ENCODE data around the gene C6orf15.

Gene C6orf15

DNA sequence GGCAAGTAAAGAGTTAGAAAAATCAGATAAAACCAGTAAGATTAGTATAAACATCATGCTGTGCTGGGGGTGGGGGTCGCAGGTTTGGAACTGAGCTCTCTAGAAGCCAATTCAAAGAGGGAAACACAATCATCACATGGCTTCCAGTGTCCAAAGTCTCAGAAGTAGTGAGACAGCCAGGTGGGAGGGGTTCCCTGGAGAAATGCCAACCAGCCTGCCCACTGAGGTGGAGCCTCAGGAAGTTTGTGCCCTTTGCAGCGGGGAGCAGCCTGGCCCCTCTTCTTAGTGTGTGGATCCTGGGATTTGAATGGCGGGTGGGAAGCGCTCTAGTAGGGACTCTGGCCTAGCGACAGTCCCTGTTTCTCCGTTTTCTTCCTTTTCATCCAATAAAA is 21.4 kb downstream of the C6orf15 start:
- TF ChIP-seq, protein P1, sequence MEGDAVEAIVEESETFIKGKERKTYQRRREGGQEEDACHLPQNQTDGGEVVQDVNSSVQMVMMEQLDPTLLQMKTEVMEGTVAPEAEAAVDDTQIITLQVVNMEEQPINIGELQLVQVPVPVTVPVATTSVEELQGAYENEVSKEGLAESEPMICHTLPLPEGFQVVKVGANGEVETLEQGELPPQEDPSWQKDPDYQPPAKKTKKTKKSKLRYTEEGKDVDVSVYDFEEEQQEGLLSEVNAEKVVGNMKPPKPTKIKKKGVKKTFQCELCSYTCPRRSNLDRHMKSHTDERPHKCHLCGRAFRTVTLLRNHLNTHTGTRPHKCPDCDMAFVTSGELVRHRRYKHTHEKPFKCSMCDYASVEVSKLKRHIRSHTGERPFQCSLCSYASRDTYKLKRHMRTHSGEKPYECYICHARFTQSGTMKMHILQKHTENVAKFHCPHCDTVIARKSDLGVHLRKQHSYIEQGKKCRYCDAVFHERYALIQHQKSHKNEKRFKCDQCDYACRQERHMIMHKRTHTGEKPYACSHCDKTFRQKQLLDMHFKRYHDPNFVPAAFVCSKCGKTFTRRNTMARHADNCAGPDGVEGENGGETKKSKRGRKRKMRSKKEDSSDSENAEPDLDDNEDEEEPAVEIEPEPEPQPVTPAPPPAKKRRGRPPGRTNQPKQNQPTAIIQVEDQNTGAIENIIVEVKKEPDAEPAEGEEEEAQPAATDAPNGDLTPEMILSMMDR (conservative IDR thresholded peaks at IDR 0.05; ENCODE audit: control insufficient read depth, insufficient read depth, low read depth, low read length): no peak
- no peak overlapping the region for H3K4me3 ChIP-seq (ENCODE audit: control insufficient read depth, low read depth, low read length)
- no peak for DNase-seq (ENCODE audit: low read depth)

DNA sequence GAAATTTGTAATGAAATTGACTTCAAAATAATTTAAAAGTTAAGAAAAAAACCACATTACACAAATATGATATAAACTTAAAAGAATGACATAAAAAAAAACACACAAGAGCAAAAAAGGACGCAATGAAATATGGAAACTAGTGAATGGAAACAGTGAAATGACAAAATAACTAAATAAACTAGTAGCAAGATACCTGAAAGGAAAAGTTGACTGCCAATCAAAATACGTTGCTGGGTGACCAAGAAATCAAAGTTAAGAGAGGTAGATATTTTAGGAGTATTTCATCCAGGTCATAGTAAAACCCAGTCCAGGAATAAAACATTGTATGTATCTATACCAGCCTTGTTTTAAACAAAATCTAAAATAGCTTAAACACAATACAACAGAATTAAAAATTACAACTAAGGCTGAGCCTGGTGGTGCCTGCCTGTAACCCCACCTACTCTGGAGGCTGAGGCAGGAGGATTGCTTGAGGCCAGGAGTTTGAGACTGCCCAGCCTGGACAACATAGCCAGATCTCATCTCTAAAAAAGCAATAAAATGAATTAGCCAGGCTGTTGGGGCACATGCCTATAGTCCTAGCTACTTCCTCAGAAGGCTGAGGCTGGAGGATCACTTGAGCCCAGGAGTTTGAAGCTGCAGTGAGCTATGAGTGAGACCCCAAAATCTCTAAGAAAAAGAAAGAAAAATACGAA is 22.0 kb downstream of the C6orf15 start:
- H3K4me3 ChIP-seq (ENCODE audit: control insufficient read depth, low read depth, low read length): no peak overlapping the region
- TF ChIP-seq, protein P1 (conservative IDR thresholded peaks at IDR 0.05; ENCODE audit: control insufficient read depth, insufficient read depth, low read depth, low read length): no peak
- no peak for DNase-seq (ENCODE audit: low read depth)

DNA sequence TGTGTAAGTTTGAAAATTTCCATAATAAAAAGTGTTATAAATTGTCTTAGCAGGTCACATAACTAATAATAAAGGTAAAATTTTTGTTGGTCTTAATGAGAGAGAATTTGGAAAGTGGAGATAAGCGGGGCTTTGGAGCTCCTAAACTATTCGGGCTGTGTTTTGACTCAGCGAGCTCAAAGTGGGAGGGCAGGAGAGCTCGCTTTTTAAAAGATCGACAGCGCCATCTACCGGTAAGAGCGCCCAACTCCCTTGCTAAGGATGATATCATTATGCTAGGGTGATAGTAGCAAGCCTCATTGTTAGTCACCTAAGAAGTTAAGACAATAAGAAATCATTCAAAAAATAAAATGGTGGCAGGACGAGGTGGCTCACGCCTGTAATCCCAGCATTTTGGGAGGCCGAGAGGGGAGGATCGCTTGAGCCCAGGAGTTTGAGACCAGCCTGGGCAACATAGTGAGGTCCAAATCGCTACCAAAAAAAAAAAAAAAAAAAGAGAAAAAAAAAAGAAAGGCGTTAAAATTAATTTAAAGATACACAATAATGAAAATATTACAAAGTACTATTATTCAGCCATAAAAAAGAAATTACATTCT is 24.8 kb downstream of the C6orf15 start:
- TF ChIP-seq, protein P1 (conservative IDR thresholded peaks at IDR 0.05; ENCODE audit: control insufficient read depth, insufficient read depth, low read depth, low read length): peak; percentile 70
- no peak overlapping the region for H3K4me3 ChIP-seq (ENCODE audit: control insufficient read depth, low read depth, low read length)
- DNase-seq (ENCODE audit: low read depth): peak; percentile 88

DNA sequence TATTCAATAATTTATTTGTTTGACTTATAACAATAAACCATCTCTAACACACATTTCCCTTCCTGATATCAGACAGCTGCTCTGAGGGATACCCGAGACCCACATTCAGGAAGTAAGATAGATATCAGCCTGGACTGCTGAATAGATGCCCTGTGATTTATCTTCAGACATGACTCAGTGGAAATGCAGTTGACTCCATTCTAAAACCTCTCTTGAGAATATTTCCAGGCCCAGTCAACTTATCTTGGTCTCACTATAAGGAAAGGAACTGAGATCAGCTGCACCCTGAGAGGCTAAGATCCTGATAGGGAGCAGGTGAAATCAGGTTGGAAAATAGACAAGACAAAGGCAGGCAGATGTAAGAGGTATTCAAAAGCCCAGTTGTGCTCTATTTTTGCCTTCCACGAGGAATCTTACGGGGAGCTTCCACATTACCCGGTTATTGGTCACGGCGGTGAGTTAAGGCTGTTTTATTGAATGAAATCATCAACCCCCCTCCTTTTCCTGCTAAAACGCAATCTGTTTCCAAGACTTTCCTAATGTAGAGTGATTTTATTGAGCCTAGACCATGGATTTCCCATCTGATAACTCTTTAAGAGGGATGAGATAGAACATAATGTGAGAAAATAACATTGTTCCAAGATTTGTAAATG is 25.5 kb downstream of the C6orf15 start:
- peak; percentile 66 for DNase-seq (ENCODE audit: low read depth)
- TF ChIP-seq, protein P1 (conservative IDR thresholded peaks at IDR 0.05; ENCODE audit: control insufficient read depth, insufficient read depth, low read depth, low read length): no peak
- H3K4me3 ChIP-seq (ENCODE audit: control insufficient read depth, low read depth, low read length): no peak overlapping the region

DNA sequence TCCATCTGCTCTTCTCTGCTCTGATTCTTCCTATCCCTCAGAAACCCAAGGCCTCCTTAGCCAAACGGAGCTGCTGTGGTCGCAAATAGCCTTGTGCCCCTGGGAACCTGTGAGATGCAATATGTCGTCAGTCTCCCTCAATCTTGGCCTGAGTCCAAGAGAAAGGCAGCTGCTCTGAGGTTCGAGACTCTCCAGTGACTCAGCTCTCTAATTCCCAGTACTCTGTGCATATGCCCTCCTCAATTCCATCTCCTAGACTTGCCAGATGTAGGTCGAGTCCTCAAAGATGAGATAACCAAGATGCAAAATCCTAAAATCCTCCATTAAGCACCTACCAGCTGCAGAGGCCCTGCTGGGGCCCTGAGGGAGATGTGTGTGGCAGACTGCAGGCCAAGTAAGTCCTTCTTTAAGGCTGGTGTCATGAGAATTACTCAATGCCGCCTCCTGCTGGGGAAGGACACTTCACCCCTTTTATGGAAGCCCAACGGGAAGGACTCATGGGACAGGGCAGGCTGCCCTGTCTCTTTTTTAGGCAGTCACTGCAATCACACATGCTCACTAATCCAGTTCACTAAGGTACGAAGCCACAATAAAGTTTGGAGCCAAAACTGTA is 28.5 kb downstream of the C6orf15 start:
- TF ChIP-seq, protein P1 (conservative IDR thresholded peaks at IDR 0.05; ENCODE audit: control insufficient read depth, insufficient read depth, low read depth, low read length): peak; percentile 55

DNA sequence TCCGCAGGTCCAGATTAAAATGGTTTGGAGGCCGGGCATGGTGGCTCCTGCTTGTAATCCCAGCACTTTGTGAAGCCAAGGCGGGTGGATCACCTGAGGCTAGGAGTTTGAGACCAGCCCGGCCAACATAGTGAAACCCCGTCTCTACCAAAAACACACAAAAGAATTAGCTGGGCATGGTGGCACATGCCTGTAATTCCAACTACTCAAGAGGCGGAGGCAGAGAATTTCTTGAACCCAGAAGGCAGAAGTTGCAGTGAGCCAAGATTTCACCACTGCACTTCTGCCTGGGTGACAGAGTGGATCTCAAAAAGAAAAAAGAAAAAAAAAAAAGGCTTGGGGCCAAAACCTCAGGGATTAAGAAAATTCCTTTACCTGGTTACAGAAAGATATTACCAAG is 30.5 kb downstream of the C6orf15 start:
- TF ChIP-seq, protein P1 (conservative IDR thresholded peaks at IDR 0.05; ENCODE audit: control insufficient read depth, insufficient read depth, low read depth, low read length): no peak
- no peak overlapping the region for H3K4me3 ChIP-seq (ENCODE audit: control insufficient read depth, low read depth, low read length)
- no peak for DNase-seq (ENCODE audit: low read depth)

More for the DNA sequence above, 28.5 kb downstream of the C6orf15 start:
- H3K4me3 ChIP-seq (ENCODE audit: control insufficient read depth, low read depth, low read length): no peak overlapping the region
- DNase-seq (ENCODE audit: low read depth): peak; percentile 90

Data from fibroblast of mammary gland (primary cell).